Uterus (tissue), 4 donors: ENCODE measurements around the gene AASDH. TPM values are rescaled to one million over a fixed set of nuclear protein-coding genes. Genes with fewer than 3 reads are reported as not detected.

Experiments used
- DNase-seq, 2 donors: peaks; one replicate each; pipeline ENCODE4 v3.0.0-alpha.2; 2019 to 2020
- H3K27ac ChIP-seq, 2 donors: fragments of 200-600 bp; sonication (generic); 1 replicate in 1 of 2; 2 replicates in 1 of 2; pipeline ENCODE4 v1.5.1; 2016 to 2018
- H3K27me3 ChIP-seq, 2 donors: fragments of 200-600 bp; sonication (generic); one replicate each; pipeline ENCODE4 v1.5.1; 2018 to 2019; ENCODE audit warnings: control low read depth in 1 of 2
- H3K36me3 ChIP-seq, 2 donors: fragments of 200-600 bp; sonication (generic); one replicate each; pipeline ENCODE4 v1.5.1; 2019; ENCODE audit warnings: control low read depth in 1 of 2
- H3K4me1 ChIP-seq, 2 donors: fragments of 200-600 bp; sonication (generic); one replicate each; pipeline ENCODE4 v1.5.1; 2018 to 2019; ENCODE audit warnings: control low read depth in 1 of 2
- H3K4me3 ChIP-seq, 2 donors: fragments of 200-600 bp; sonication (generic); 1 replicate in 1 of 2; 2 replicates in 1 of 2; pipeline ENCODE4 v1.5.1; 2018 to 2019; ENCODE audit warnings: mild to moderate bottlenecking in 1 of 2
- H3K9me3 ChIP-seq, 2 donors: fragments of 200-600 bp; sonication (generic); one replicate each; pipeline ENCODE4 v1.5.1; 2019; ENCODE audit warnings: control low read depth in 1 of 2
- CTCF ChIP-seq, 4 experiments: fragments of 200-600 bp in 2 of 4; fragments of 450-650 bp in 2 of 4; sonication (generic) in 2 of 4; IDR thresholded peaks; one replicate each; pipeline ENCODE4 v1.5.1; 2016 to 2019; ENCODE audit warnings: antibody characterized with exemption in 4 of 4, mild to moderate bottlenecking in 2 of 4, moderate library complexity in 1 of 4
- POLR2A ChIP-seq, 2 donors: fragments of 450-650 bp; IDR thresholded peaks; one replicate each; pipeline ENCODE4 v1.6.1; 2016; ENCODE audit warnings: antibody characterized with exemption in 2 of 2, mild to moderate bottlenecking in 1 of 2, moderate library complexity in 1 of 2
- intact Hi-C: fragments of 100-400 bp; cut with DNase I; formaldehyde crosslinking; loops from one replicate; pipeline ENCODE4 v1.15.1; 2023; ENCODE audit warnings: low total_unique reads
- total RNA-seq, 4 donors: library from RNA; depleted of rRNA in 3 of 4; stranded (reverse); fragments of >200 nt in 3 of 4; gene quantifications; one replicate each; pipeline versions ENCODE4 v1.1.0 to v1.2.4, GENCODE V29; 2014 to 2023
- donor health status: DM: yes; HTN: yes; CAD: no.

Gene AASDH
- total RNA-seq, 4 donors from 2014 or later = 12.7 to 58.8 (median 26.6) TPM

- Histone ChIP-seq H3K9me3 (no peaks in the 10 kb centered on the region), H3K27me3 (no peaks in the 10 kb centered on the region), H3K4me3 (no peak overlapping the region), H3K36me3 (no peaks in the 10 kb centered on the region), H3K4me1 (no peaks in the 10 kb centered on the region), H3K27ac (no peak overlapping the region)
- intact Hi-C loops = no loop called here
- TF ChIP-seq CTCF (IDR thresholded peaks at IDR 0.05) (no peak), POLR2A (IDR thresholded peaks at IDR 0.05) (no peak)
- DNase-seq = no peak
These were observed 78.9 kb downstream of the AASDH start for GRCh38 chr4:56308384-56308783.

GRCh38 chr4:56307423-56307822, 79.9 kb downstream of the AASDH start:
- intact Hi-C loops = no loop called here
- Histone ChIP-seq H3K36me3 (no peaks in the 10 kb centered on the region), H3K27ac (no peak overlapping the region), H3K4me1 (no peaks in the 10 kb centered on the region), H3K4me3 (no peak overlapping the region), H3K9me3 (no peaks in the 10 kb centered on the region), H3K27me3 (no peaks in the 10 kb centered on the region)
- DNase-seq = no peak
- no peak for TF ChIP-seq POLR2A (IDR thresholded peaks at IDR 0.05)
- no peak for TF ChIP-seq CTCF (IDR thresholded peaks at IDR 0.05)

GRCh38 chr4:56305390-56305789, 81.9 kb downstream of the AASDH start:
- Histone ChIP-seq H3K4me1 (no peaks in the 10 kb centered on the region), H3K4me3 (no peak overlapping the region), H3K36me3 (no peaks in the 10 kb centered on the region), H3K27ac (no peak overlapping the region), H3K27me3 (no peaks in the 10 kb centered on the region), H3K9me3 (no peaks in the 10 kb centered on the region)
- intact Hi-C loops = no loop called here
- no peak for DNase-seq
- no peak for TF ChIP-seq CTCF (IDR thresholded peaks at IDR 0.05)
- no peak for TF ChIP-seq POLR2A (IDR thresholded peaks at IDR 0.05)

- no peak overlapping the region for H3K4me3 ChIP-seq
- H3K27ac ChIP-seq = no peak overlapping the region
- TF ChIP-seq POLR2A (IDR thresholded peaks at IDR 0.05) (no peak), CTCF (IDR thresholded peaks at IDR 0.05) (no peak)
- no peaks in the 10 kb centered on the region for H3K36me3 ChIP-seq
- intact Hi-C loops = no loop called here
- H3K4me1 ChIP-seq = no peaks in the 10 kb centered on the region
- no peak for DNase-seq
- no peaks in the 10 kb centered on the region for H3K27me3 ChIP-seq
- H3K9me3 ChIP-seq = no peaks in the 10 kb centered on the region
These were observed 83.4 kb downstream of the AASDH start for GRCh38 chr4:56303921-56304320.

- no peak overlapping the region for H3K4me3 ChIP-seq
- DNase-seq = no peak
- no peak for TF ChIP-seq POLR2A (IDR thresholded peaks at IDR 0.05)
- no peak for TF ChIP-seq CTCF (IDR thresholded peaks at IDR 0.05)
- H3K36me3 ChIP-seq = no peaks in the 10 kb centered on the region
- H3K27me3 ChIP-seq = no peaks in the 10 kb centered on the region
- no peak overlapping the region for H3K27ac ChIP-seq
- H3K4me1 ChIP-seq = no peaks in the 10 kb centered on the region
- no peaks in the 10 kb centered on the region for H3K9me3 ChIP-seq
- intact Hi-C loops = no loop called here
These were observed 84.5 kb downstream of the AASDH start for GRCh38 chr4:56302760-56303159.
